Germinal center (tissue), 1 donor: ENCODE results near the gene CD81.

Experiments used
- DNase-seq: peaks from one replicate; pipeline ENCODE4 v3.0.0; 2012; ENCODE audit warnings: mixed read lengths, low spot score

CD81 gene

GRCh38 chr11:2436521-2437031 lies 59.5 kb downstream of the CD81 start:
- DNase-seq, result no peak

GRCh38 chr11:2437516-2437915 lies 60.4 kb downstream of the CD81 start:
- DNase-seq, result no peak

DNA sequence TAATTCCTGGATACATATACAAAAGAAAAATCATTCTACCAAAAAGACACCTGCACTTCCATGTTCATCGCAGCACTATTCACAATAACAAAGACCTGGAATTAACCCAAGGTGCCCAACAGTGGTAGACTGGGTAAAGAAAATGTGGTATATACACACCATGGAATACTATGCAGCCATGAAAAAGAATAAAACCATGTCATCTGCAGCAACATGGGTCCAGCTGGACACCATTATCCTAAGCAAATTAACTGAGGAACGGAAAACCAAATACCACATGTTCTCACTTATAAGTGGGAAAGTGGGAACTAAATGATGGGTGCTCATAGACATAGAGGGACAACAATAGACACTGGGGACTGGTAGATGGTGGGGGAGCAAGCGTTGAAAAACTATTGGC lies 62.7 kb downstream of the CD81 start:
- DNase-seq, result no peak

GRCh38 chr11:2440646-2441045 lies 63.5 kb downstream of the CD81 start:
- DNase-seq, result no peak

GRCh38 chr11:2441171-2441570 lies 64.1 kb downstream of the CD81 start:
- DNase-seq, result no peak

- DNase-seq, result no peak
Observed at GRCh38 chr11:2442589-2442988, 65.5 kb downstream of the CD81 start.

- DNase-seq, result no peak
Observed at GRCh38 chr11:2443406-2443805, 66.3 kb downstream of the CD81 start.

DNA sequence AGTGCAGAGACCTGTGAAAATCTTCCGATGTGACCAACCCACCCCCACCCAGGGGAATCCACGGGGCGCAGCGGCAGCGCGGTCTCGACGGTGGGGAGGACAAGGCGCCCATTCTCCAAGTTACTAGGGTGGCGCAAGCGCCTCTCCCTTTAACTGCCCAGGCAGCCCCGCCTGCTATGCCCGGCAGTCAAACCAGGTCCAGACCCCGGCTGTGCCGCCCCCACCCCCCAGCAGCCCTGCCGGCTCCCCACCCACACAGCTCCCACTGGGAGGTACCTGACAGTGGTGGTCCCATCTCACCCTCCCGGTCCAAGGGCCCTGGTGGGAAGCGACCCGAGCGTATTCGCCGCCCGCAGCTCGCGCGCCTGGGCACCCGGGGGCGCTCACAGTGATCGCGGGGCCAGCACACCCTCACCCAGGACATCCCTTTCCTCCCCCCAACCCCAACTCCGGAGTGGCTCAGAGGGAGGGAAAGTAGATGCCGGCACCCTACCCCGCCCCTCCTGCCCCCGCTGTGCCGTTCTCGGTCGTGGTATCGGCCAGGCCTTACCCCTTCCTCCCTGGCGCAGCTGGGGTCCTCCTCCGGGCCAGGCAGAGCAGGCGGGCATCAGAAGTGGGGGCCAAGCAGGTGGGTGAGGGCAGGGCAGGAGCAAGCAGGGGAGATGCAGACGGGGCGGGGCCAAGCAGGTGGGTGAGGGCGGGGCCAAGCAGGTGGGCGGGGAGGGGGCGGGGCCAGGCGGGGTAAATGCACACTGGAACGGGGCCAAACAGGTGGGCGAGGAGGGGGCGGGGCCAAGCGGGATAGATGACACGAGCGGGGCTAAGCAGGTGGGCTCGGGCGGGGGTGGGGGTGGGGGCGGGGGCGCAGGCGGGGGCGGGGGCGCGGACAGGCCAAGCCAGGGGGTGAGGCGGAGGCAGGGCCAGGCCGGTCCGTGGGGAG lies 67.0 kb downstream of the CD81 start, which contains the start of gene TRPM5:
TRPM5 (minus strand) TSS at position 634 of the 940 bp plus-strand sequence. CDS start 21,478 bp downstream, outside the sequence.
- DNase-seq, result peak; percentile 90

DNA sequence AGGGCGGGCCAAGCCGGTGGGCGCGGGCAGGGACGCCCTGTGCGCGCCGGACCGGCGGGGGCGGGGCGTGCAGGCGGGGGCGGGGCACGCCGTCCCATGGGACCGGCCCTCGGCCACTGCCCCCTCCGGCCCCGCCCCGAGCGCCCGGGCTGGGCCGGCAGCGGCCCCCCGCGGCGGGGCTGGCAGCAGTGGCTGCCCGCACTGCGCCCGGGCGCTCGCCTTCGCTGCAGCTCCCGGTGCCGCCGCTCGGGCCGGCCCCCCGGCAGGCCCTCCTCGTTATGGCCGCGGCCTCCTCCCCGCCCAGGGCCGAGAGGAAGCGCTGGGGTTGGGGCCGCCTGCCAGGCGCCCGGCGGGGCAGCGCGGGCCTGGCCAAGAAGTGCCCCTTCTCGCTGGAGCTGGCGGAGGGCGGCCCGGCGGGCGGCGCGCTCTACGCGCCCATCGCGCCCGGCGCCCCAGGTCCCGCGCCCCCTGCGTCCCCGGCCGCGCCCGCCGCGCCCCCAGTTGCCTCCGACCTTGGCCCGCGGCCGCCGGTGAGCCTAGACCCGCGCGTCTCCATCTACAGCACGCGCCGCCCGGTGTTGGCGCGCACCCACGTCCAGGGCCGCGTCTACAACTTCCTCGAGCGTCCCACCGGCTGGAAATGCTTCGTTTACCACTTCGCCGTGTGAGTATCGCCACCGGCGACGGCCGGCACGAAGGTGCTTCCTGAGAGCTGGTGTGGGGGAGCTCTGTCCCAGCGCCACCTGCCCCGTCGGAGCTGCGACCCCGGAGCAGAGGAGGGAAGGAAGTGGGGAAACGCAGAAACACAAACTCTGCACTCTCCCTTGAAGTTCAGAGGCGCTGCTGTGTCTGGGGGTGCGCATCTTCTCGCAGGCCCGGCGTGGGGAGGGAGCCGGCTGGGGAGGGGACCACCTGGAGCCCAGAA lies 68.0 kb downstream of the CD81 start, which contains the start of gene KCNQ1:
KCNQ1 (plus strand) TSS at position 188 of the 925 bp plus-strand sequence; CDS start at position 279, 91 bp downstream.
- DNase-seq, result peak; percentile 88

DNA sequence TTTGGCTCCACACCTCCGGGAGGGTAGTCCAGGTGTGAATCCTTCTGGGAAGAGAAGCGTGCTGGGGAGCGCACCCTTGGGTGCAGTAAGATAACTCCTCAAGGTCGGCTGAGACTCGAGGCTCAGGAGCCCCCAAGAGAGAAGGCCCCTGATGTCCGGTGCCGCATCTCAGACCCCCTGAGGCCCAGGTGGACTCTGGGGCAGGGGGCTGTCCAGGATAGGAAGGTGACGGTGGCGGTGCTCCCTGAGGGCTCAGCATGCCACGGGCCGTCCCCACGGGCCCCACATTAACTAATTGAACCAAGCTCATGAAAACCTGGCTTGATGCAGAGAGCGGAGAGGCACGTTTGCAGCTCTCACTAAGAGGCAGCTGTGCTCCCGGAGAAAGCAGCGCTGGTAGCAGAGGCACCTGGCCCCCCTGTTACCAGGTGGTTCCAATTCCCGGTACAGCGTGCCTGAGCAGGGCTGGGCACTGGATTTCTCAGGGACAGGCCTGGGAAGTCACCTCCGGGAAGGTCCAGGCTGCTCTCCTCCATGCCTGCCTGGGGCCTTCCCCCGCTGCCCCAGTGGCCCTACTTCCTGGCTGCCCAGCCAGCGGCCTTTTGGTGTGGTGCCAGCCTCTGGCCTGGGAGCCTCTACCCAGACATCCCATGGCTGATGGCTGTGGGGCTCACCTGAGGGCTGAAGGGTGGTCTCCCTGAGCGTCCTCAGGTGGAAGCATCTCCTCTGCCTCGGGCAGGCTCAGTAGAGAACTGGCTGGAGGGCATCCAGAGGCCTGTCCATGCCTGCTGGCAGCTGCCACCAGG lies 68.8 kb downstream of the CD81 start:
- DNase-seq, result no peak

DNA sequence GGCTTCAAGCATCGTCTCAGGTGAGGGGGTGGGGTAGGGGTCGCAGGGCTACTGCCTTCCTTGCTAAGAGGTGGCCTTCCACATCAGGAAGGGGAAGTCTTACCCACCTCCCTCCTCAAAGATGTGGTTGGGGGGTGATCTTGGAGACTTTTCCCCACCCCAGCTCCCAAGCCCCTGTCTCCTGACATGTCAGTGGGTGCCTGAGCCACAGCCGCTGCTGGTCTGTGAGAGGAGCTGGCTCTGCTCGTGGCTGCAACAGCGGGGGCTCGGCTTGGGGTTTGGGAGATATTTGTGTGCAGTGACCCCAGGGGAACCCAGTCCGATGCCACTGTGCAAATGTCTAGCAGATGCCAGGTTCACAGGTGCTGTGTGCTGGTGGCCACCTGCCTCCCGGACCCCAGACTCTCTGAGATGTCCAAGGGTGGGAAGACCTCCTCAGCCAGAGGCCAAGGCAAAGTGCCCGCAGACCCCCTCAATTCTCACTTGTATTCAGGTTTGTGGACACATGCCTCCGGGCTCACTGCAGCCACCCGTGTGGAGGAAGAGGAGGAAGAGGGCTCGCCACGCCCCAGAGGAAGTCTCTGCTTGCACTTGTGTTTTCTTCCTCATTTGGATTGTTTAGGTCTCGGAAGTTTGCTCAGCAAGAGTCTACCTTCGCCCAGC lies 69.6 kb downstream of the CD81 start:
- DNase-seq, result peak; percentile 68
